Upper lobe of left lung (tissue), 4 donors: Measurements from ENCODE around the gene SLC12A6.

Source experiments
- EP300 ChIP-seq, 4 donors: sonication (generic); formaldehyde crosslinking; IDR thresholded peaks; one replicate each; pipeline ENCODE4 v1.5.1; 2017; ENCODE audit warnings: antibody characterized with exemption in 4 of 4, control low read depth in 2 of 4
- POLR2A ChIP-seq, 4 donors: fragments of 450-650 bp; IDR thresholded peaks; one replicate each; pipeline ENCODE4 v1.5.1; 2016 to 2017; ENCODE audit warnings: antibody characterized with exemption in 4 of 4, mild to moderate bottlenecking in 2 of 4
- POLR2AphosphoS5 ChIP-seq, 2 donors: sonication (generic); formaldehyde crosslinking; IDR thresholded peaks; one replicate each; pipeline ENCODE4 v1.5.1; 2017; ENCODE audit warnings: antibody characterized with exemption in 2 of 2
- TF ChIP-seq, protein P1 (sequence below), 6 experiments: fragments of 450-650 bp in 4 of 6; fragments of 200-600 bp in 2 of 6; sonication (generic) in 2 of 6; IDR thresholded peaks; one replicate each; pipeline ENCODE4 v1.5.1; 2016 to 2019; ENCODE audit warnings: antibody characterized with exemption in 6 of 6

DNA sequence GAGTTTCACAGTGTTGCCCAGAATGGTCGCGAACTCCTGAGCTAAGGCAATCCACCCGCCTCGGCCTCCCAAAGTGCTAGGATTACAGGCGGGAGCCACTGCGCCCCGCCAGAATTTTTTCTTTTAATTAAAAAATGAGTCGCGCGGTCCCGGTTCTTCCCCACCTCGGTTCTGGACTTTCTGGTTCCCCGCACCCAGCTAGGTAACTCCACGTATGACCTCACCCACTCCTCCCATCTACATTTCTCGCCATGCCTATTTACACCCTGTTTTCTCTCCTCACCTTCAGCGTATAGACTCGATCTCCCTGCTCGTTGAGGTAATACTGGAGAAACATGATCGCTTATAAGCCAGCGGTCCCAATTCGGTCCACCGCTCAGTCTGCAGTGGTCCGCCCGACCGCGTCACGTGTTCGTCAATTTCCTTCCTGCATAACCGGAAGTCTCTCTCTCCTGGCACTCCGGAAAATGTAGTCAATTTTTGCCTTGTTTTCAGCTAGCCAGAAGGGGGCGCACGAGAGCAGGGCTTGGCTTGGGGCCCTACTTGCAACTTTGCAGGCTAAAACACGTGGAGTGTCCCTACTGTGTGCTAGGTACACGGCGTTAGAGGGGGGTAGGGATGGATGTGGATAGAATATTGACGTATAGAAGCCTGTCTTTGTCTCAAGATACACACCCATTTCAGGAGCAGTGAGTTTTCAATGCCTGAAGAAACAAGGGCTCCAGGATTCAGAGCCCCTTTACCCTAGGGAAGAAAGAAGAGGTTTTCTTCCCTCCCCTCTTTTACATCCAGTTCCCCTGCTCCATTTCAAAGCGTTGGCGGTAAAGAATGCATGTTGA is 5.4 kb upstream of the SLC12A6 start, which contains the start of the genes NOP10 and NUTM1:
- TF ChIP-seq, protein P1, sequence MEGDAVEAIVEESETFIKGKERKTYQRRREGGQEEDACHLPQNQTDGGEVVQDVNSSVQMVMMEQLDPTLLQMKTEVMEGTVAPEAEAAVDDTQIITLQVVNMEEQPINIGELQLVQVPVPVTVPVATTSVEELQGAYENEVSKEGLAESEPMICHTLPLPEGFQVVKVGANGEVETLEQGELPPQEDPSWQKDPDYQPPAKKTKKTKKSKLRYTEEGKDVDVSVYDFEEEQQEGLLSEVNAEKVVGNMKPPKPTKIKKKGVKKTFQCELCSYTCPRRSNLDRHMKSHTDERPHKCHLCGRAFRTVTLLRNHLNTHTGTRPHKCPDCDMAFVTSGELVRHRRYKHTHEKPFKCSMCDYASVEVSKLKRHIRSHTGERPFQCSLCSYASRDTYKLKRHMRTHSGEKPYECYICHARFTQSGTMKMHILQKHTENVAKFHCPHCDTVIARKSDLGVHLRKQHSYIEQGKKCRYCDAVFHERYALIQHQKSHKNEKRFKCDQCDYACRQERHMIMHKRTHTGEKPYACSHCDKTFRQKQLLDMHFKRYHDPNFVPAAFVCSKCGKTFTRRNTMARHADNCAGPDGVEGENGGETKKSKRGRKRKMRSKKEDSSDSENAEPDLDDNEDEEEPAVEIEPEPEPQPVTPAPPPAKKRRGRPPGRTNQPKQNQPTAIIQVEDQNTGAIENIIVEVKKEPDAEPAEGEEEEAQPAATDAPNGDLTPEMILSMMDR (IDR thresholded peaks at IDR 0.05): peak; percentile 80 to 96 (median 94)
- TF ChIP-seq POLR2A (IDR thresholded peaks at IDR 0.05): peak in 3 of 4 donors; percentile 61 to 87 (median 74)
- peak; percentile 95 to 96 for TF ChIP-seq POLR2AphosphoS5 (IDR thresholded peaks at IDR 0.05)
- peak in 1 of 4 donors; percentile 71 for TF ChIP-seq EP300 (IDR thresholded peaks at IDR 0.05)
